Upper lobe of left lung (tissue), 6 donors: ENCODE results near the gene MCAT. TPM values are rescaled to one million over a fixed set of nuclear protein-coding genes. Genes with fewer than 3 reads are reported as not detected.

ENCODE experiments used
- ATAC-seq, 2 donors: fragments of 200-7000 bp; cut with Tn5 transposase; one replicate each; pipeline ENCODE4 v1.9.1; 2022; ENCODE audit warnings: mild to moderate bottlenecking in 2 of 2, moderate library complexity in 2 of 2; ENCODE audit not compliant: low FRiP score in 2 of 2
- DNase-seq, 2 donors: peaks; one replicate each; pipeline ENCODE4 v3.0.0-alpha.2; 2019 to 2020
- H3K27ac ChIP-seq, 4 donors: fragments of 200-600 bp; sonication (generic); one replicate each; pipeline ENCODE4 v1.5.1; 2016 to 2019
- H3K27me3 ChIP-seq, 4 donors: fragments of 200-600 bp; sonication (generic); one replicate each; pipeline ENCODE4 v1.5.1; 2017 to 2019
- H3K36me3 ChIP-seq, 4 donors: fragments of 200-600 bp; sonication (generic); one replicate each; pipeline ENCODE4 v1.5.1; 2016 to 2019
- H3K4me1 ChIP-seq, 4 donors: fragments of 200-600 bp; sonication (generic); one replicate each; pipeline ENCODE4 v1.5.1; 2018 to 2019
- H3K4me3 ChIP-seq, 4 donors: fragments of 200-600 bp; sonication (generic); one replicate each; pipeline ENCODE4 v1.5.1; 2017 to 2019; ENCODE audit warnings: mild to moderate bottlenecking in 2 of 4, moderate library complexity in 1 of 4
- H3K9me3 ChIP-seq, 4 donors: fragments of 200-600 bp; sonication (generic); one replicate each; pipeline ENCODE4 v1.5.1; 2018 to 2019
- CTCF ChIP-seq, 6 experiments: fragments of 450-650 bp in 4 of 6; fragments of 200-600 bp in 2 of 6; sonication (generic) in 2 of 6; IDR thresholded peaks; one replicate each; pipeline ENCODE4 v1.5.1; 2016 to 2019; ENCODE audit warnings: antibody characterized with exemption in 6 of 6
- EP300 ChIP-seq, 4 donors: sonication (generic); formaldehyde crosslinking; IDR thresholded peaks; one replicate each; pipeline ENCODE4 v1.5.1; 2017; ENCODE audit warnings: antibody characterized with exemption in 4 of 4, control low read depth in 2 of 4
- POLR2A ChIP-seq, 4 donors: fragments of 450-650 bp; IDR thresholded peaks; one replicate each; pipeline ENCODE4 v1.5.1; 2016 to 2017; ENCODE audit warnings: antibody characterized with exemption in 4 of 4, mild to moderate bottlenecking in 2 of 4
- POLR2AphosphoS5 ChIP-seq, 2 donors: sonication (generic); formaldehyde crosslinking; IDR thresholded peaks; one replicate each; pipeline ENCODE4 v1.5.1; 2017; ENCODE audit warnings: antibody characterized with exemption in 2 of 2
- WGBS, 2 donors: methylation state at CpG; one replicate each; pipeline ENCODE4 v1.1.5; 2017 to 2018; 5-methylcytosine and 5-hydroxymethylcytosine counted together
- total RNA-seq, 6 donors: library from RNA; depleted of rRNA in 4 of 6; stranded (reverse); fragments of >200 nt in 4 of 6; gene quantifications; one replicate each; pipeline versions ENCODE4 v1.1.0 to v1.2.1, GENCODE V29; 2016 to 2021
- donor health status: DM: no; HTN: no; CAD: no; lungs with moderate emphysema.
- donor health status: DM: no; HTN: yes; CAD: no; lungs with severe emphysema.

Gene MCAT
- total RNA-seq, 6 donors from 2014 or later = 15.6 to 34.4 (median 18.5) TPM

- peaks cover 5 to 57% (median 38%) of the 10 kb centered on the region in 4 donors for H3K36me3 ChIP-seq
Measured at GRCh38 chr22:43168471-43169309, 25.5 kb upstream of the MCAT start.

GRCh38 chr22:43167001-43167589, 23.9 kb upstream of the MCAT start:
- no peaks in the 10 kb centered on the region for H3K27me3 ChIP-seq
- ATAC-seq (no peak), DNase-seq (peak in 1 of 2 donors; percentile 68)
- H3K36me3 ChIP-seq = peaks cover 0 to 57% (median 39%) of the 10 kb centered on the region in 4 donors
- no peak overlapping the region for H3K4me3 ChIP-seq
- H3K27ac ChIP-seq = no peak overlapping the region
- no peaks in the 10 kb centered on the region for H3K9me3 ChIP-seq
- TF ChIP-seq EP300 (IDR thresholded peaks at IDR 0.05) (no peak), POLR2AphosphoS5 (IDR thresholded peaks at IDR 0.05) (no peak), CTCF (IDR thresholded peaks at IDR 0.05) (no peak), POLR2A (IDR thresholded peaks at IDR 0.05) (no peak)
- H3K4me1 ChIP-seq = peaks cover 6 to 19% (median 14%) of the 10 kb centered on the region in 4 donors
- 88 to 90% methylated on average over 13 to 19 of the region's 19 CpGs for WGBS, 2 donors

More at GRCh38 chr22:43168471-43169309, 25.5 kb upstream of the MCAT start:
- Histone ChIP-seq H3K9me3 (no peaks in the 10 kb centered on the region), H3K4me1 (peaks cover 6 to 15% (median 9%) of the 10 kb centered on the region in 4 donors), H3K27ac (no peak overlapping the region), H3K4me3 (no peak overlapping the region), H3K27me3 (no peaks in the 10 kb centered on the region)
- no peak for ATAC-seq
- DNase-seq = peak in 1 of 2 donors; percentile 66
- no peak for TF ChIP-seq CTCF (IDR thresholded peaks at IDR 0.05)
- TF ChIP-seq POLR2A (IDR thresholded peaks at IDR 0.05) = no peak
- no peak for TF ChIP-seq POLR2AphosphoS5 (IDR thresholded peaks at IDR 0.05)
- TF ChIP-seq EP300 (IDR thresholded peaks at IDR 0.05) = no peak
- WGBS, 2 donors = 85 to 89% methylated on average over 12 to 21 of the region's 25 CpGs

GRCh38 chr22:43166132-43166930, 23.1 kb upstream of the MCAT start:
- Histone ChIP-seq H3K27me3 (no peaks in the 10 kb centered on the region), H3K4me1 (peaks cover 6 to 19% (median 14%) of the 10 kb centered on the region in 4 donors), H3K36me3 (peaks cover 0 to 52% (median 35%) of the 10 kb centered on the region in 4 donors), H3K27ac (no peak overlapping the region), H3K9me3 (no peaks in the 10 kb centered on the region), H3K4me3 (no peak overlapping the region)
- no peak for DNase-seq
- ATAC-seq = no peak
- TF ChIP-seq POLR2AphosphoS5 (IDR thresholded peaks at IDR 0.05) (no peak), EP300 (IDR thresholded peaks at IDR 0.05) (no peak), CTCF (IDR thresholded peaks at IDR 0.05) (no peak), POLR2A (IDR thresholded peaks at IDR 0.05) (no peak)
- WGBS, 2 donors = 79 to 88% methylated on average over 19 to 23 of the region's 23 CpGs

GRCh38 chr22:43164636-43165035, 21.4 kb upstream of the MCAT start:
- ATAC-seq (no peak), DNase-seq (no peak)
- 40 to 46% methylated on average over 15 to 16 of the region's 16 CpGs for WGBS, 2 donors
- Histone ChIP-seq H3K36me3 (peaks cover 0 to 53% (median 35%) of the 10 kb centered on the region in 4 donors), H3K4me3 (no peak overlapping the region), H3K9me3 (no peaks in the 10 kb centered on the region), H3K27me3 (no peaks in the 10 kb centered on the region), H3K4me1 (peaks cover 12 to 27% (median 20%) of the 10 kb centered on the region in 4 donors), H3K27ac (no peak overlapping the region)
- no peak for TF ChIP-seq POLR2A (IDR thresholded peaks at IDR 0.05)
- TF ChIP-seq POLR2AphosphoS5 (IDR thresholded peaks at IDR 0.05) = no peak
- TF ChIP-seq EP300 (IDR thresholded peaks at IDR 0.05) = no peak
- TF ChIP-seq CTCF (IDR thresholded peaks at IDR 0.05) = no peak
